OCI-LY1 (cell line): Measurements from ENCODE around the gene WNK4.

Source experiments
- EZH2 ChIP-seq: fragments of 200-600 bp; sonication (generic), shearing (Covaris generic); IDR thresholded peaks from 2 replicates; pipeline ENCODE4 v1.8.0; 2017; ENCODE audit warnings: borderline replicate concordance, mixed run types, mild to moderate bottlenecking, antibody characterized with exemption, low read length, moderate library complexity, mixed read lengths
- TF ChIP-seq, protein P1 (sequence below): fragments of 200-600 bp; sonication (generic), shearing (Covaris generic); IDR thresholded peaks from 2 replicates; pipeline ENCODE4 v1.5.1; 2017; ENCODE audit warnings: mild to moderate bottlenecking, antibody characterized with exemption, low read length, moderate library complexity, mixed read lengths

- TF ChIP-seq EZH2: no peak
- TF ChIP-seq, protein P1, sequence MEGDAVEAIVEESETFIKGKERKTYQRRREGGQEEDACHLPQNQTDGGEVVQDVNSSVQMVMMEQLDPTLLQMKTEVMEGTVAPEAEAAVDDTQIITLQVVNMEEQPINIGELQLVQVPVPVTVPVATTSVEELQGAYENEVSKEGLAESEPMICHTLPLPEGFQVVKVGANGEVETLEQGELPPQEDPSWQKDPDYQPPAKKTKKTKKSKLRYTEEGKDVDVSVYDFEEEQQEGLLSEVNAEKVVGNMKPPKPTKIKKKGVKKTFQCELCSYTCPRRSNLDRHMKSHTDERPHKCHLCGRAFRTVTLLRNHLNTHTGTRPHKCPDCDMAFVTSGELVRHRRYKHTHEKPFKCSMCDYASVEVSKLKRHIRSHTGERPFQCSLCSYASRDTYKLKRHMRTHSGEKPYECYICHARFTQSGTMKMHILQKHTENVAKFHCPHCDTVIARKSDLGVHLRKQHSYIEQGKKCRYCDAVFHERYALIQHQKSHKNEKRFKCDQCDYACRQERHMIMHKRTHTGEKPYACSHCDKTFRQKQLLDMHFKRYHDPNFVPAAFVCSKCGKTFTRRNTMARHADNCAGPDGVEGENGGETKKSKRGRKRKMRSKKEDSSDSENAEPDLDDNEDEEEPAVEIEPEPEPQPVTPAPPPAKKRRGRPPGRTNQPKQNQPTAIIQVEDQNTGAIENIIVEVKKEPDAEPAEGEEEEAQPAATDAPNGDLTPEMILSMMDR: no peak
These were observed 18.8 kb upstream of the WNK4 start for GRCh38 chr17:42761638-42762037.
